MM.1S (cell line): ENCODE results near the gene FREM1.

ENCODE experiments used
- DNase-seq: peaks from one replicate; pipeline ENCODE4 v3.0.0-alpha.2; 2015
- H2AFZ ChIP-seq: fragments of 300-600 bp; sonication (generic); 2 replicates; pipeline ENCODE4 v1.6.0; 2016; ENCODE audit warnings: antibody characterized with exemption, low read length
- H3F3A ChIP-seq: fragments of 300-600 bp; sonication (generic); 2 replicates; pipeline ENCODE4 v1.6.1; 2016; ENCODE audit warnings: mild to moderate bottlenecking, antibody characterized with exemption, low read length, moderate library complexity, mixed read lengths; ENCODE audit not compliant: insufficient read depth
- H3K27ac ChIP-seq: fragments of 300-600 bp; sonication (generic); 2 replicates; pipeline ENCODE4 v1.5.1; 2016; ENCODE audit warnings: mild to moderate bottlenecking, low read length
- H3K27me3 ChIP-seq: fragments of 300-600 bp; sonication (generic); replicated peaks from 2 replicates; pipeline ENCODE4 v1.6.0; 2016; ENCODE audit warnings: low read length; ENCODE audit not compliant: insufficient read depth
- H3K36me3 ChIP-seq: fragments of 300-600 bp; sonication (generic); replicated peaks from 2 replicates; pipeline ENCODE4 v1.6.1; 2016; ENCODE audit warnings: mild to moderate bottlenecking, low read length, mixed read lengths; ENCODE audit not compliant: insufficient read depth
- H3K4me1 ChIP-seq: fragments of 300-600 bp; sonication (generic); 2 replicates; pipeline ENCODE4 v1.6.1; 2016; ENCODE audit warnings: low read length, mixed read lengths
- H3K4me2 ChIP-seq: fragments of 300-600 bp; sonication (generic); 2 replicates; pipeline ENCODE4 v1.6.0; 2016; ENCODE audit warnings: low read depth, low read length
- H3K4me3 ChIP-seq: fragments of 300-600 bp; sonication (generic); 2 replicates; pipeline ENCODE4 v1.5.1; 2016; ENCODE audit warnings: low read length, mixed read lengths
- H3K79me2 ChIP-seq: fragments of 300-600 bp; sonication (generic); 2 replicates; pipeline ENCODE4 v1.6.1; 2016; ENCODE audit warnings: mixed run types, low read length, mixed read lengths
- H3K9ac ChIP-seq: fragments of 300-600 bp; sonication (generic); 2 replicates; pipeline ENCODE4 v1.6.1; 2016; ENCODE audit warnings: low read length, mixed read lengths
- H3K9me2 ChIP-seq: fragments of 300-600 bp; sonication (generic); replicated peaks from 2 replicates; pipeline ENCODE4 v1.6.1; 2016; ENCODE audit warnings: mild to moderate bottlenecking, low read length, mixed read lengths; ENCODE audit not compliant: insufficient read depth
- H3K9me3 ChIP-seq: fragments of 300-600 bp; sonication (generic); replicated peaks from 2 replicates; pipeline ENCODE4 v1.6.1; 2016; ENCODE audit warnings: mild to moderate bottlenecking, low read length, mixed read lengths; ENCODE audit not compliant: insufficient read depth
- H4K20me1 ChIP-seq: fragments of 300-600 bp; sonication (generic); 2 replicates; pipeline ENCODE4 v1.6.1; 2016; ENCODE audit warnings: mild to moderate bottlenecking, low read length, moderate library complexity, mixed read lengths; ENCODE audit not compliant: insufficient read depth
- CTCF ChIP-seq: fragments of 300-600 bp; sonication (generic); IDR thresholded peaks from 2 replicates; pipeline ENCODE4 v1.5.1; 2016; ENCODE audit warnings: antibody characterized with exemption, low read length, mixed read lengths
- EZH2 ChIP-seq: fragments of 300-600 bp; sonication (generic); optimal IDR thresholded peaks from 2 replicates; pipeline ENCODE3; 2017; ENCODE audit warnings: low read depth, mild to moderate bottlenecking, antibody characterized with exemption, low read length, mixed read lengths
- EZH2phosphoT487 ChIP-seq: fragments of 300-600 bp; sonication (generic); IDR thresholded peaks from 2 replicates; pipeline ENCODE4 v1.6.1; 2018; ENCODE audit warnings: antibody characterized with exemption, low read length

Gene FREM1

GRCh38 chr9:14838701-14839100, 71.5 kb downstream of the FREM1 start:
- no peaks in the 10 kb centered on the region for H3K9me3 ChIP-seq
- H3K4me2 ChIP-seq = no peak overlapping the region
- H3K27ac ChIP-seq = no peak overlapping the region
- H4K20me1 ChIP-seq = no peaks in the 10 kb centered on the region
- no peaks in the 10 kb centered on the region for H3K27me3 ChIP-seq
- no peak overlapping the region for H3K4me3 ChIP-seq
- no peak overlapping the region for H3K9ac ChIP-seq
- no peak overlapping the region for H2AFZ ChIP-seq
- no peaks in the 10 kb centered on the region for H3K9me2 ChIP-seq
- no peak for DNase-seq
- H3K79me2 ChIP-seq = no peaks in the 10 kb centered on the region
- H3K36me3 ChIP-seq = no peaks in the 10 kb centered on the region
- no peak for TF ChIP-seq CTCF
- no peak for TF ChIP-seq EZH2
- no peak for TF ChIP-seq EZH2phosphoT487
- no peaks in the 10 kb centered on the region for H3K4me1 ChIP-seq
- no peaks in the 10 kb centered on the region for H3F3A ChIP-seq

- Histone ChIP-seq H3K4me1 (no peaks in the 10 kb centered on the region), H4K20me1 (no peaks in the 10 kb centered on the region)
These were observed 73.3 kb downstream of the FREM1 start for GRCh38 chr9:14836885-14837284.

GRCh38 chr9:14831661-14832060, 78.6 kb downstream of the FREM1 start:
- Histone ChIP-seq H3K27ac (no peak overlapping the region), H3K4me2 (no peak overlapping the region)
- no peak for DNase-seq

More at GRCh38 chr9:14836885-14837284, 73.3 kb downstream of the FREM1 start:
- Histone ChIP-seq H3K9ac (no peak overlapping the region), H3K4me2 (no peak overlapping the region), H2AFZ (no peak overlapping the region), H3K4me3 (no peak overlapping the region), H3F3A (no peaks in the 10 kb centered on the region), H3K27me3 (no peaks in the 10 kb centered on the region), H3K9me3 (no peaks in the 10 kb centered on the region), H3K9me2 (no peaks in the 10 kb centered on the region), H3K79me2 (no peaks in the 10 kb centered on the region), H3K27ac (no peak overlapping the region), H3K36me3 (no peaks in the 10 kb centered on the region)
- DNase-seq = no peak
- TF ChIP-seq EZH2 = no peak
- no peak for TF ChIP-seq CTCF
- TF ChIP-seq EZH2phosphoT487 = no peak

More at GRCh38 chr9:14831661-14832060, 78.6 kb downstream of the FREM1 start:
- Histone ChIP-seq H3K9ac (no peak overlapping the region), H3K4me1 (no peaks in the 10 kb centered on the region), H3F3A (no peaks in the 10 kb centered on the region), H3K27me3 (no peaks in the 10 kb centered on the region), H3K79me2 (no peaks in the 10 kb centered on the region), H4K20me1 (no peaks in the 10 kb centered on the region), H2AFZ (no peak overlapping the region), H3K4me3 (no peak overlapping the region), H3K36me3 (no peaks in the 10 kb centered on the region), H3K9me2 (no peaks in the 10 kb centered on the region), H3K9me3 (no peaks in the 10 kb centered on the region)
- TF ChIP-seq EZH2phosphoT487 (no peak), EZH2 (no peak), CTCF (no peak)
